Endothelial cell of umbilical vein (primary cell): ENCODE measurements around the gene CSNK1G2.

Experiments used
- EZH2 ChIP-seq: IDR thresholded peaks from 2 replicates; pipeline ENCODE4 v1.6.1; 2012; ENCODE audit warnings: borderline replicate concordance, low read depth, mild to moderate bottlenecking, moderate library complexity, low read length, inconsistent platforms; ENCODE audit not compliant: severe bottlenecking
- FOS ChIP-seq: IDR thresholded peaks from 2 replicates; pipeline ENCODE4 v1.6.1; 2011; ENCODE audit warnings: mild to moderate bottlenecking, low read length, moderate library complexity, borderline replicate concordance; ENCODE audit not compliant: insufficient read depth
- GATA2 ChIP-seq: IDR thresholded peaks from 2 replicates; pipeline ENCODE4 v1.7.0; 2011; ENCODE audit warnings: low read depth, mild to moderate bottlenecking, moderate library complexity, mixed read lengths, low read length; ENCODE audit not compliant: insufficient read length, insufficient read depth
- JUN ChIP-seq: IDR thresholded peaks from 2 replicates; pipeline ENCODE4 v1.6.1; 2011; ENCODE audit warnings: borderline replicate concordance, low read depth; ENCODE audit not compliant: insufficient read length, insufficient read depth
- MYC ChIP-seq: IDR thresholded peaks from one replicate; pipeline ENCODE4 v1.6.1; 2011; ENCODE audit warnings: mild to moderate bottlenecking, low read depth, low read length
- POLR2A ChIP-seq: IDR thresholded peaks from 2 replicates; pipeline ENCODE4 v1.6.1; 2012; ENCODE audit warnings: low read depth, mild to moderate bottlenecking, control low read depth, low read length
- POLR2AphosphoS5 ChIP-seq: IDR thresholded peaks from 2 replicates; pipeline ENCODE4 v1.6.1; 2012; ENCODE audit warnings: low read depth, mild to moderate bottlenecking, control low read depth, low read length, moderate library complexity; ENCODE audit not compliant: insufficient read depth
- TF ChIP-seq, protein P1 (sequence below), 2 donors: IDR thresholded peaks; 1 replicate in 1 of 2; 2 replicates in 1 of 2; pipeline ENCODE4 v1.5.1; 2011; ENCODE audit warnings: low read length in 2 of 2, mild to moderate bottlenecking in 2 of 2, moderate library complexity in 2 of 2, control low read depth in 1 of 2, inconsistent platforms in 1 of 2, low read depth in 1 of 2; ENCODE audit not compliant: insufficient read depth in 1 of 2; ENCODE audit errors: extremely low read depth in 1 of 2
- TF ChIP-seq, protein P2 (sequence below): IDR thresholded peaks from 2 replicates; pipeline ENCODE4 v1.6.1; 2011; ENCODE audit not compliant: insufficient read depth, insufficient read length

- TF ChIP-seq, protein P1, sequence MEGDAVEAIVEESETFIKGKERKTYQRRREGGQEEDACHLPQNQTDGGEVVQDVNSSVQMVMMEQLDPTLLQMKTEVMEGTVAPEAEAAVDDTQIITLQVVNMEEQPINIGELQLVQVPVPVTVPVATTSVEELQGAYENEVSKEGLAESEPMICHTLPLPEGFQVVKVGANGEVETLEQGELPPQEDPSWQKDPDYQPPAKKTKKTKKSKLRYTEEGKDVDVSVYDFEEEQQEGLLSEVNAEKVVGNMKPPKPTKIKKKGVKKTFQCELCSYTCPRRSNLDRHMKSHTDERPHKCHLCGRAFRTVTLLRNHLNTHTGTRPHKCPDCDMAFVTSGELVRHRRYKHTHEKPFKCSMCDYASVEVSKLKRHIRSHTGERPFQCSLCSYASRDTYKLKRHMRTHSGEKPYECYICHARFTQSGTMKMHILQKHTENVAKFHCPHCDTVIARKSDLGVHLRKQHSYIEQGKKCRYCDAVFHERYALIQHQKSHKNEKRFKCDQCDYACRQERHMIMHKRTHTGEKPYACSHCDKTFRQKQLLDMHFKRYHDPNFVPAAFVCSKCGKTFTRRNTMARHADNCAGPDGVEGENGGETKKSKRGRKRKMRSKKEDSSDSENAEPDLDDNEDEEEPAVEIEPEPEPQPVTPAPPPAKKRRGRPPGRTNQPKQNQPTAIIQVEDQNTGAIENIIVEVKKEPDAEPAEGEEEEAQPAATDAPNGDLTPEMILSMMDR (IDR thresholded peaks at IDR 0.05; ENCODE audit: extremely low read depth in 1 of 2, insufficient read depth in 1 of 2, low read depth in 1 of 2, low read length in 2 of 2) = no peak
- TF ChIP-seq EZH2 = no peak
- TF ChIP-seq JUN = no peak
- TF ChIP-seq POLR2A = no peak
- TF ChIP-seq MYC = no peak
- TF ChIP-seq POLR2AphosphoS5 = no peak
- TF ChIP-seq GATA2 = no peak
- no peak for TF ChIP-seq FOS
- TF ChIP-seq, protein P2, sequence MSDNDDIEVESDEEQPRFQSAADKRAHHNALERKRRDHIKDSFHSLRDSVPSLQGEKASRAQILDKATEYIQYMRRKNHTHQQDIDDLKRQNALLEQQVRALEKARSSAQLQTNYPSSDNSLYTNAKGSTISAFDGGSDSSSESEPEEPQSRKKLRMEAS = no peak
Measured at GRCh38 chr19:1954532-1954933, 13.6 kb downstream of the CSNK1G2 start.
